Tibial nerve (tissue), 4 donors: ENCODE measurements around the gene CCDC3. TPM values are rescaled to one million over a fixed set of nuclear protein-coding genes. Genes with fewer than 3 reads are reported as not detected.

ENCODE experiments used
- DNase-seq, 2 donors: peaks; one replicate each; pipeline ENCODE4 v3.0.0-alpha.2; 2019; ENCODE audit warnings: low spot score in 2 of 2
- H3K27ac ChIP-seq, 4 donors: fragments of 200-600 bp; sonication (generic) in 3 of 4; one replicate each; pipeline ENCODE4 v1.5.1; 2017 to 2019; ENCODE audit warnings: mild to moderate bottlenecking in 1 of 4
- H3K27me3 ChIP-seq, 2 donors: fragments of 200-600 bp; sonication (generic) in 1 of 2; one replicate each; pipeline versions ENCODE4 v1.5.1 to v1.6.0; 2017 to 2019
- H3K36me3 ChIP-seq, 3 donors: fragments of 200-600 bp; sonication (generic); one replicate each; pipeline ENCODE4 v1.5.1; 2018 to 2019
- H3K4me1 ChIP-seq, 4 donors: fragments of 200-600 bp; sonication (generic) in 3 of 4; one replicate each; pipeline ENCODE4 v1.5.1; 2017 to 2019
- H3K4me3 ChIP-seq, 4 donors: fragments of 200-600 bp; sonication (generic) in 3 of 4; one replicate each; pipeline ENCODE4 v1.5.1; 2017 to 2019; ENCODE audit warnings: mild to moderate bottlenecking in 1 of 4, moderate library complexity in 1 of 4
- H3K9me3 ChIP-seq, 4 donors: fragments of 200-600 bp; sonication (generic) in 3 of 4; one replicate each; pipeline ENCODE4 v1.5.1; 2017 to 2019
- CTCF ChIP-seq, 5 experiments: fragments of 200-600 bp in 3 of 5; fragments of 450-650 bp in 2 of 5; sonication (generic) in 3 of 5; IDR thresholded peaks; one replicate each; pipeline ENCODE4 v1.5.1; 2016 to 2019; ENCODE audit warnings: antibody characterized with exemption in 5 of 5, mild to moderate bottlenecking in 3 of 5, moderate library complexity in 2 of 5
- EP300 ChIP-seq, 2 donors: sonication (generic); formaldehyde crosslinking; IDR thresholded peaks; one replicate each; pipeline ENCODE4 v1.6.1; 2017; ENCODE audit warnings: antibody characterized with exemption in 2 of 2, mild to moderate bottlenecking in 1 of 2
- POLR2A ChIP-seq, 2 donors: fragments of 450-650 bp; IDR thresholded peaks; one replicate each; pipeline ENCODE4 v1.6.1; 2017; ENCODE audit warnings: antibody characterized with exemption in 2 of 2, mild to moderate bottlenecking in 2 of 2, moderate library complexity in 2 of 2
- WGBS, 2 donors: methylation state at CpG; one replicate each; pipeline ENCODE4 v1.1.5; 2018; 5-methylcytosine and 5-hydroxymethylcytosine counted together
- total RNA-seq, 4 donors: library from RNA; depleted of rRNA; stranded (reverse); fragments of >200 nt; gene quantifications; one replicate each; pipeline ENCODE4 v1.1.0, GENCODE V29; 2016

The CCDC3 gene
- total RNA-seq, 4 donors from 2014 or later: 73.2 to 188 (median 149) TPM

- Histone ChIP-seq H3K36me3 (no peaks in the 10 kb centered on the region), H3K27me3 (no peaks in the 10 kb centered on the region), H3K4me3 (no peak overlapping the region), H3K9me3 (peaks cover 0 to 11% (median 0%) of the 10 kb centered on the region in 4 donors), H3K27ac (no peak overlapping the region), H3K4me1 (peaks cover 0 to 16% (median 2%) of the 10 kb centered on the region in 4 donors)
- TF ChIP-seq EP300 (IDR thresholded peaks at IDR 0.05) (no peak), CTCF (IDR thresholded peaks at IDR 0.05) (no peak), POLR2A (IDR thresholded peaks at IDR 0.05) (no peak)
- DNase-seq: no peak
- WGBS, 2 donors: 60 to 74% methylated on average over 3 of the region's 3 CpGs
These were observed 124.4 kb downstream of the CCDC3 start for GRCh38 chr10:12877150-12877549.

GRCh38 chr10:12876266-12876665, 125.2 kb downstream of the CCDC3 start:
- Histone ChIP-seq H3K4me3 (no peak overlapping the region), H3K36me3 (no peaks in the 10 kb centered on the region), H3K4me1 (peaks cover 0 to 16% (median 2%) of the 10 kb centered on the region in 4 donors), H3K27ac (peak overlapping the region in 1 of 4 donors; percentile 17), H3K27me3 (no peaks in the 10 kb centered on the region), H3K9me3 (peaks cover 0 to 11% (median 0%) of the 10 kb centered on the region in 4 donors)
- 90 to 91% methylated on average over 5 of the region's 5 CpGs for WGBS, 2 donors
- no peak for DNase-seq
- TF ChIP-seq CTCF (IDR thresholded peaks at IDR 0.05): no peak
- no peak for TF ChIP-seq EP300 (IDR thresholded peaks at IDR 0.05)

GRCh38 chr10:12875100-12875499, 126.4 kb downstream of the CCDC3 start:
- H3K36me3 ChIP-seq: no peaks in the 10 kb centered on the region
- peak overlapping the region in 1 of 4 donors; percentile 33 for H3K27ac ChIP-seq
- TF ChIP-seq EP300 (IDR thresholded peaks at IDR 0.05): peak in 1 of 2 donors; percentile 57
- TF ChIP-seq POLR2A (IDR thresholded peaks at IDR 0.05): no peak
- H3K4me3 ChIP-seq: no peak overlapping the region
- peaks cover 0 to 16% (median 2%) of the 10 kb centered on the region in 4 donors for H3K4me1 ChIP-seq
- H3K27me3 ChIP-seq: no peaks in the 10 kb centered on the region
- DNase-seq: peak in 1 of 2 donors; percentile 26
- H3K9me3 ChIP-seq: peaks cover 0 to 11% (median 0%) of the 10 kb centered on the region in 4 donors
- WGBS, 2 donors: 53 to 57% methylated on average over 5 of the region's 5 CpGs

GRCh38 chr10:12874501-12874900, 127.0 kb downstream of the CCDC3 start:
- Histone ChIP-seq H3K4me1 (peaks cover 0 to 16% (median 2%) of the 10 kb centered on the region in 4 donors), H3K4me3 (no peak overlapping the region), H3K27me3 (no peaks in the 10 kb centered on the region), H3K36me3 (no peaks in the 10 kb centered on the region), H3K27ac (no peak overlapping the region), H3K9me3 (peaks cover 0 to 6% (median 0%) of the 10 kb centered on the region in 4 donors)
- no peak for TF ChIP-seq POLR2A (IDR thresholded peaks at IDR 0.05)
- TF ChIP-seq EP300 (IDR thresholded peaks at IDR 0.05): no peak
- WGBS, 2 donors: 87 to 93% methylated on average over 6 of the region's 6 CpGs
- DNase-seq: no peak

- Histone ChIP-seq H3K4me1 (peaks cover 0 to 16% (median 2%) of the 10 kb centered on the region in 4 donors), H3K27ac (no peak overlapping the region), H3K9me3 (no peaks in the 10 kb centered on the region), H3K27me3 (no peaks in the 10 kb centered on the region), H3K36me3 (no peaks in the 10 kb centered on the region), H3K4me3 (no peak overlapping the region)
- WGBS, 2 donors: 62 to 66% methylated on average over 8 of the region's 8 CpGs
- no peak for TF ChIP-seq POLR2A (IDR thresholded peaks at IDR 0.05)
- TF ChIP-seq EP300 (IDR thresholded peaks at IDR 0.05): no peak
- no peak for TF ChIP-seq CTCF (IDR thresholded peaks at IDR 0.05)
- no peak for DNase-seq
These were observed 128.3 kb downstream of the CCDC3 start for GRCh38 chr10:12873172-12873571.

GRCh38 chr10:12872577-12872976, 128.9 kb downstream of the CCDC3 start:
- Histone ChIP-seq H3K27ac (no peak overlapping the region), H3K4me1 (peaks cover 0 to 16% (median 2%) of the 10 kb centered on the region in 4 donors), H3K4me3 (no peak overlapping the region), H3K36me3 (no peaks in the 10 kb centered on the region), H3K27me3 (no peaks in the 10 kb centered on the region), H3K9me3 (no peaks in the 10 kb centered on the region)
- TF ChIP-seq POLR2A (IDR thresholded peaks at IDR 0.05) (no peak), CTCF (IDR thresholded peaks at IDR 0.05) (no peak), EP300 (IDR thresholded peaks at IDR 0.05) (no peak)
- DNase-seq: no peak
- 67 to 79% methylated on average over 9 of the region's 9 CpGs for WGBS, 2 donors
